ENCODE data around the gene SGCA. TPM values are rescaled to one million over a fixed set of nuclear protein-coding genes. Genes with fewer than 3 reads are reported as not detected.

The SGCA gene
- total RNA-seq, 1 donor from 2014 or later = 0.48 TPM

DNA sequence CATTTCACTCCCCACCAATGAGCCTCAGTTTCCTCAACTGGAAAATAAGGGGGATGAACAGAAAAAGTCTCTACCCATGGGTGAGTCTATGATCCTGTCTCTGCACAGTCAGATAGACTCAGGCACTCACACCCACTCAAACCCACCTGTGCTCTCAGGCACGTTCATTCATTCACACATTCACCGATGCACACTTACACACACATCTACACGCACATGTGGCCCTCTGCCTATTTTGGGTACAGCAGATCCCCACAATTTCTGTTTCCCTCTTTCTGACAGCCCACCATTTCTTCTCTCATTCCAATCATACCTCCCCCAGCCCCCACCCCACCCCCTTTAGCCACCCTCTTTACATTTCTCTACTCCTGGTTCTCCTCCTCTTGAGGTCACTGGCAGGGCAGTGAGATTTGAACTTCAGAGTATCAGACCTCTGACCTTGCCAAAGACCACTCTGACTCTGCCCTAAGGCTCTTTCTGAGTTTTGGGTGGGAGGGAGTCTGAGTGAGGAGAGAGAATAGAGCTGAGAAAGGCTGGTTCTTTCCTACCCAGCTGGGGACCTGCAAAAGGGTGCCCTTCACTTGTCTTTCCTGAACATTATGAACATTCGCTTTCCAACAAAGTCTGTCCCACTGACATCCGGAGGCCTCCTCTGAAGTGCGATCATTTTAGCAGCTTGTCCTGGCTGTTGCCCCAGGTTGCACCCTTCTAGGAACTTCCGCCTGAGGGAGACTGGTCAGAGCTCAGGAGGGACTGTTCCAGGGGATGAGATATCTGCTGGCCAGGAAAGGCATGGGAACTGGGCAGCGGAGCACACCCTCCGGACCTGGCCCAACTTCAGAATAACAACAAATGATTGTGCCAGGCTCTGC, 45.7 kb downstream of the SGCA start:
- intact Hi-C loops (cut with micrococcal nuclease) = no loop called here
- Mint-ChIP-seq H3K4me1 (ENCODE audit: low read depth) (peaks cover 11% of the 10 kb centered on the region), H3K27me3 (ENCODE audit: low read depth) (peaks cover 40% of the 10 kb centered on the region), H3K36me3 (ENCODE audit: low read depth) (no peaks in the 10 kb centered on the region), H3K27ac (no peak overlapping the region), H3K4me3 (ENCODE audit: low read depth) (no peak overlapping the region), H3K9me3 (no peaks in the 10 kb centered on the region)
- no peak for DNase-seq (ENCODE audit: low spot score)

DNA sequence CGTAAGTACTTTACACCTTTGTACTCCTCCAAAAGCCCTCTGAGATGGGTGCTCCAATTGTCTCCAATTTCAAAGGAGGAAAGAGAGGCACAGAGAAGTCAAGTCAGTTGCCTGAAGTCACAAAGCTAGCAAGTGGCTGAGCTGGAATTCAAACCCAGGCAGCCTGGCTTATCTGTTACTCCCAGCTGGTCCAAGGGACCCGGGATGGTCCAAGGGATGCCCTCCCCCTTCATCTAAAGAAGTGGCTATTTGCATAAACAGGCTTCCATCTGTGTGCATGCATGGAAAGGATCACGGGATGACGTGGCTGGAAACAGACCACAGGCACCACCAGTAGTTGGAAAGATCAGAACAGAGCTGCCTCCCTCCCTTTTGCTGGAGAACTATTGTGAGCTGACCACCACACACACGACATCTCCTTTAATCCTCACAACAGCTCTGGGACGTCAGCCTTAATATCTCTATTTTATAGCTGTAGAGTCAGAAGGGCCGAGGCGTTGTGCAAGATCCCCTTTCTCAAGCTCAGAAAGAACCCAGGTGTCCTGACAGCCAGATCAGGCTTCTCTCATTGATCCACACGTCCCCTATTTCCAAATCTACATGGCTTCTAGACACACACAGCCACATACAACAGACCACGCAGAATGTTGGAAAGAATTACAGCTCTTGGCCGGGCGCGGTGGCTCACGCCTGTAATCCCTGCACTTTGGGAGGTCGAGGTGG, 46.5 kb downstream of the SGCA start:
- Mint-ChIP-seq H3K9me3 (no peaks in the 10 kb centered on the region), H3K27ac (no peak overlapping the region), H3K36me3 (ENCODE audit: low read depth) (no peaks in the 10 kb centered on the region), H3K27me3 (ENCODE audit: low read depth) (peaks cover 39% of the 10 kb centered on the region), H3K4me3 (ENCODE audit: low read depth) (no peak overlapping the region), H3K4me1 (ENCODE audit: low read depth) (peaks cover 10% of the 10 kb centered on the region)
- intact Hi-C loops (cut with micrococcal nuclease) = no loop called here
- no peak for DNase-seq (ENCODE audit: low spot score)

DNA sequence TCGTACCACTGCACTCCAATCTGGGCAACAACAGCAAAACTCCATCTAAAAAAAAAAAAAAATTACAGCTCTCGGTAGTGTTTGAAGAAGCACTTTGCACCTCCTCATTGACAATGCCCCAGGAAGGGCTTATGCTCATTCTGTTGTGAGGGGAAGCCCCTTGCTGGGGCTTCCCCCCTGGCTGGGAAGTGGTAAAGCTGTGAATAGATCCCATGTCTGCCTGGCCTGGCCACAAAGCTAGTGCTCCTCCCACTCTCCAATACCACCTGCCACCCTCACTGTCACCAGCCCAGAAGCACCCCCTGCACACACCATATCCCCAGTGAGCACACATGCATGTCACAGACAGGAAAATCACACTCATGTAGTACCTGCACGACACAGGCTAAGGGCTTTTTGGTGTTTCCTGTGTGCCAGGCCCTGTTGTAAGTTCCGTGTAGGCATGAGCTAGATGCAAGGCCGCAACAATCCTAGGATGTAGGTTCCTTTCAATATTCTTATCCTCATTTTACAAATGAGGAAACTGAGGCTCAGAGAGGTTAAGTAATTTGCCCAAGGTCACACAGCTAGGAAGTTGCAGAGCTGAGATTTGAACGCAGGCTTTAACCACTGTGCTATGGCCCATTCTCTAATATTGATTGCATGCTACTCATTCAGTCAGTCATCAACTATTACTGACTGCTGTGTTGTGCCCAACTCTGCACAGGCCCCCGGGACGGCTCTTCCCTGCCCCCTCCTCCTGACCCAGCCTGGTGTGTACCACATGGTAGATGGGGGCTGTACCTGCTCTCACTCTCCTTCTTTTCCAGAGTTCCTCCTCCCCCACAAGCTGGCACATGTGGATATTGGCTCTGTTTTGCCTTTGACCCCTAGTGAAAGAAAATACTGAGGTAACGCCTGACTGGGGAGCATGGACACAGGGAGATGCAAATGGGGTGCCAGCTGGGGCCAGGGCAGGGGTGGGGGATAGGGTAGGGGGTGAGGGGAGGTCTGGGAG, 47.5 kb downstream of the SGCA start:
- no peaks in the 10 kb centered on the region for H3K9me3 Mint-ChIP-seq
- intact Hi-C loops (cut with micrococcal nuclease) = no loop called here
- H3K36me3 Mint-ChIP-seq (ENCODE audit: low read depth) = no peaks in the 10 kb centered on the region
- no peak overlapping the region for H3K27ac Mint-ChIP-seq
- DNase-seq (ENCODE audit: low spot score) = no peak
- H3K4me1 Mint-ChIP-seq (ENCODE audit: low read depth) = peaks cover 10% of the 10 kb centered on the region
- no peak overlapping the region for H3K4me3 Mint-ChIP-seq (ENCODE audit: low read depth)
- H3K27me3 Mint-ChIP-seq (ENCODE audit: low read depth) = peaks cover 34% of the 10 kb centered on the region

DNA sequence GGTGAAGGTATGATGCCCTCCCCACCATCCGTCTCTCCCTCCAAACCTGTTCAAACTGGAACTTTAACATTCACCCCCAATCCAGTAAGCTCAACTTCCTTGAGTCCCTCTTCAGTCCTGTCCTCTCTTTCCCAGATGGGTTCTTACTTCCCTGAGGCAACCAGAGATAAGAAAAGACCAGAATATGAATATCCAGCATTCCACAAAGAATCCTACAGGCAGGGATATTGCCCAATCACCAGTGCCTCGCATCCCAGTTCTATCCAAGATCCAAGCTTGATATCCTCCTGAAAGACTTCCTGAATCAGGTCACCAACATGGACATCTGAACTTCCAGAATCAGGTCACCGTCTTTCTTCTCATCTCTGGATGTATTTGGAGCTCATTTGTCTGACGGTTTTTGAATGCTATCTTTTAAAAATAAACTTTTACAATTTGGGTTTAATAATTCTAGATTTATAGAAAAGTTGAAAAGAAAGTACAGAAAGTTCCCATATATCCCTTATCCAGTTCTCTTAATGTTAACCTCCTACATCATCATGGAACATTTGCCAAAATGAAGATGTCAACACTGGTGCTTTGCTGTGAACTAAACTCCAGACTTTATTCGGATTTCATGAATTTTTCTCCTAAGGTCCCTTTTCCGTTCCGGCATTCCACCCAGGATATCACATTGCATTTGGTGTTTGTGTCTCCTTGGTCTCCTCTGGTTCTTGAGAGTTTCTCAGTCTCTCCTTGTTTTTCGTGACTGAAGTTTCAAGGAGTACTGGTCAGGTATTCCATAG, 49.4 kb downstream of the SGCA start:
- no peak overlapping the region for H3K27ac Mint-ChIP-seq
- intact Hi-C loops (cut with micrococcal nuclease) = no loop called here
- H3K27me3 Mint-ChIP-seq (ENCODE audit: low read depth) = peaks cover 32% of the 10 kb centered on the region
- no peak for DNase-seq (ENCODE audit: low spot score)
- H3K4me1 Mint-ChIP-seq (ENCODE audit: low read depth) = peaks cover 14% of the 10 kb centered on the region
- no peaks in the 10 kb centered on the region for H3K36me3 Mint-ChIP-seq (ENCODE audit: low read depth)
- no peaks in the 10 kb centered on the region for H3K9me3 Mint-ChIP-seq
- no peak overlapping the region for H3K4me3 Mint-ChIP-seq (ENCODE audit: low read depth)

DNA sequence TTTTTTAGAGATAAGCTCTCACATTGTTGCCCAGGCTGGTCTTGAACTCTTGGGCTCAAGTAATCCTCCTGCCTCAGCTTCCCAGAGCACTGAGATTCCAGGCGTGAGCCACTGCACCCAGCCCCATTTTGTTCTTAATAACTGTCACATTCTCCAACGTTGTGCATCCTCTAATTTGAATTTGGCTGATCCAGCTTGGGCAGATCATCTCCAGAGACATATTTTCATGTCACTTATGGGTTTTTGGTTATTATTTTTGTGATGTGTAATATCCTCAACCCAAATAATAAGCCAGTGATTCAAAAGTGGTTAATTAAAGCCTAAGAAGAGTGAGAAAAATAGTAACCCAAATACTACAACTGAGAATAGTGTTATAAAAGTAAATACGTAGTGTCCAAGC, 51.8 kb downstream of the SGCA start:
- Mint-ChIP-seq H3K4me1 (ENCODE audit: low read depth) (peaks cover 20% of the 10 kb centered on the region), H3K36me3 (ENCODE audit: low read depth) (no peaks in the 10 kb centered on the region), H3K4me3 (ENCODE audit: low read depth) (no peak overlapping the region), H3K27ac (no peak overlapping the region), H3K9me3 (no peaks in the 10 kb centered on the region), H3K27me3 (ENCODE audit: low read depth) (peaks cover 24% of the 10 kb centered on the region)
- intact Hi-C loops (cut with micrococcal nuclease) = no loop called here
- no peak for DNase-seq (ENCODE audit: low spot score)

DNA sequence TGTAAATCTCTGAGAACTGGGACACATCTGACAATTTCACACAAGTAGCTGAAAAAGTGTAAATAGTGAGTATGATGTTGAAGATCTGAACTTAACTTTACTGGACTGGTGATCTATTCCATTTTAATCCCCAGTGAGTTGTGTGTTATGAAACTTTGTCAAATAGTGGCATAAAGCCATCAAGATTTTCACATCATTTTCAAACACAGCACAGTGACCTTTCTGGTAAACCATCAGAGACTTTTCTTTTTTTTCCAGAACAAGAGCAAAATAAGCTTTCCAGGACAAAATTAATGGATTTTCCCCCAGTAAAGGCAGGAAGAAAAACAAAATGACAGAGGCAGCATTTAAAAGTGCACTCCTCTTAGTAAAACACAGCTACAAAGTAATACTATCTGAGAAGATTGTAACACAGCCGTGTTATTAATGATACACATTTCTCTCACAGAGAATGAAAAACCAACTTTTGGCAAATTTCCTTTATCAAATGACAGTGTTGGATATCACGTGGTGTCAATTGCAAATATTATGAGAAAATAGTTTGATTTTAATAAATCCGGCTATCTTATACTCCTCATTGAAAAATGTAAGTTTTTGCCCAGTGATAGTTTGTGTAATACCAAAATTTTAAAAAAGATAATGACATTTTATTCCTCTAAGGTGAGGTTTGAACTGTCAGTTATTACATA, 52.4 kb downstream of the SGCA start:
- H3K9me3 Mint-ChIP-seq = no peaks in the 10 kb centered on the region
- peaks cover 22% of the 10 kb centered on the region for H3K27me3 Mint-ChIP-seq (ENCODE audit: low read depth)
- no peak overlapping the region for H3K27ac Mint-ChIP-seq
- H3K36me3 Mint-ChIP-seq (ENCODE audit: low read depth) = no peaks in the 10 kb centered on the region
- no peak for DNase-seq (ENCODE audit: low spot score)
- no peak overlapping the region for H3K4me3 Mint-ChIP-seq (ENCODE audit: low read depth)
- peaks cover 16% of the 10 kb centered on the region for H3K4me1 Mint-ChIP-seq (ENCODE audit: low read depth)
- intact Hi-C loops (cut with micrococcal nuclease) = no loop called here

DNA sequence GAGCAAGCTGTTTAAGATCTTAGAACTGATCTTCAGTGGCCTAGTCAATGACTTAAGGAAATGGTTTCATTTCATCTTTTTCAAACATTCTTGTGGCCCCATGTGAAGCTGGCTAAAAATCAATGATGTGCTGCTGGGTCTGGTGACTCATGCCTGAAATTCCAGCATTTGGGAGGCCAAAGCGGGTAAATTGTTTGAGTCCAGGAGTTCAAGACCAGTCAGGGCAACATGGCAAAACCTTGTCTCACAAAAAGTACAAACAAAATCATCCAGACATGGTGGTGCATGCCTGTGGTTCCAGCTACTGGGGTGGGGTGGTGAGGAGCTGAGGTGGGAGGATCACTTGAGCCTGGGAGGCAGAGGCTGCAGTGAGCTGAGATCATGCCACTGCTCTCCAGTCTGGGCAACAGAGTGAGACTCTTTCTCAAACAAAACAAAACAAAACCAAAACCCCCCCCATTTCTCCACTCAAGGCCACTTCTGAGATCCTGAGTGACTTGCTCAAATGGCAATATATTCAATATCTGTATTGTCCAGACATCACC, 53.0 kb downstream of the SGCA start:
- Mint-ChIP-seq H3K27me3 (ENCODE audit: low read depth) (peaks cover 23% of the 10 kb centered on the region), H3K4me1 (ENCODE audit: low read depth) (peaks cover 15% of the 10 kb centered on the region), H3K36me3 (ENCODE audit: low read depth) (no peaks in the 10 kb centered on the region), H3K9me3 (no peaks in the 10 kb centered on the region), H3K27ac (no peak overlapping the region), H3K4me3 (ENCODE audit: low read depth) (no peak overlapping the region)
- intact Hi-C loops (cut with micrococcal nuclease) = no loop called here
- no peak for DNase-seq (ENCODE audit: low spot score)

DNA sequence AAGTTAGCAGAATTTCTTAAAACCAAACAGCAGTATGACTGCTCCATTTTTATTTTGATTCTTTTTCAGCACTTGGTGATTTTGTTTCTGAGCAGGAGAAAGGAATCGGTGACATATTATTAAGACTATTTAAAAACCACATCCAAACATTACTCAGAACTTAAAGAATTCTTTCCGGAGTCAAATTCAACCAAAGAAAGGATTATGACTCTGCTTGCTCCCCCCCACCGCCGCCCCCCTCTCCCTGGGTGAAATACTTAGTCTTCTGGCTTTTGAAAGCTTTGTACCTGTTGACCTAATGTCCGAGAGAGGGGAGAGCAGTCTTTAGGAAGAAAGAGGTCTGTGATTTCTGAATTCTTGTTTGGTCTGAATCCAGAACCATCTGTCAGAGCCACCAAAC, 53.5 kb downstream of the SGCA start:
- Mint-ChIP-seq H3K27me3 (ENCODE audit: low read depth) (peaks cover 21% of the 10 kb centered on the region), H3K4me3 (ENCODE audit: low read depth) (no peak overlapping the region), H3K27ac (no peak overlapping the region), H3K4me1 (ENCODE audit: low read depth) (peaks cover 15% of the 10 kb centered on the region), H3K9me3 (peaks cover 1% of the 10 kb centered on the region), H3K36me3 (ENCODE audit: low read depth) (no peaks in the 10 kb centered on the region)
- intact Hi-C loops (cut with micrococcal nuclease) = no loop called here
- DNase-seq (ENCODE audit: low spot score) = no peak

DNA sequence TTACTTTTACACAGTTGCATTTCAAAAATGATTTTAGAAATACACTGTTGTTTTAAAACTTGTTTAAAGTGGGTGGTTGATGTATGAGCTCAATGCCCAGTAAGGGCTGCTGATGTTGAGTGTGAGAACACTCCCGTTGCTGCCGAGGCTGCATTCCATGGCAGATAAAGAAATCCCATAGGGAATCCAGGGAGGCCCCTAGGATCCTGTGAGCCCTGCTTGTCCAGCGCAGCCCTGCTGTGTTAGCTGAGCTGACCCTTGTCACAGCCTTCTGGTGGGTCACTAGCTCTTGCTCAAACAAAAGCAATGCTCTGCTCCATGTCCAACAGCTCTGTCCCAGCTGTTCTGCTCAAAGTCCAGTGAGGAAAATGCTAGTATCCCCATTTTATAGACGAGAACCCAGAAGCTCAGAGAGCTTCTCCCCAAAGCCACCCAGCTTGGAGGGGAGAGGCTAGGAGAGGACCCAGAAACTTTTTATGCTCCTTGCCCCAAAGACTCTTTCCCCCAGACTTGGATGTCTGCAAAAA, 54.2 kb downstream of the SGCA start:
- intact Hi-C loops (cut with micrococcal nuclease) = no loop called here

DNA sequence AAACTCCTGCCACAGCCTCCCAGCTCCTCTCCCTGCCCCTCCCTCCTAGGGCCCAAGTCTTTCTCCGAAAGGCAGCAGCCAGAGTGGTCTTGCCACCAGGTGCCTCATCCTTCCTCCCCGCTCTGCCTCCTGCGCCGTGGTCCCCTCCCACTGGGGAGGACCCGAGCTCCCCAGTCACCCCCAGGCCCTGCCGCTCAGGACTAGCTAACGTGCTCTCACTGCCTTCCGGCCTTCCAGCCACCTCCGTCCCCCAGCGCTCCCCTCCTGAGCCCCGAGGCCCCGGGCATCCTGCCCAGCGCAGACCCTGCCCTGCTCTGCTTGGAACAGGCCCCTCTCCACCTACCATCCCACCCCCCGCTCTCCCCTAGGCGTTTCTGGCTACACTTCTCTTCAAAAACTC, 55.0 kb downstream of the SGCA start:
- Mint-ChIP-seq H3K27me3 (ENCODE audit: low read depth) (peaks cover 12% of the 10 kb centered on the region), H3K4me3 (ENCODE audit: low read depth) (no peak overlapping the region), H3K27ac (no peak overlapping the region), H3K4me1 (ENCODE audit: low read depth) (peaks cover 17% of the 10 kb centered on the region), H3K9me3 (peaks cover 16% of the 10 kb centered on the region), H3K36me3 (ENCODE audit: low read depth) (peaks cover 7% of the 10 kb centered on the region)
- intact Hi-C loops (cut with micrococcal nuclease) = no loop called here
- no peak for DNase-seq (ENCODE audit: low spot score)

More for the DNA sequence above, 54.2 kb downstream of the SGCA start:
- Mint-ChIP-seq H3K4me3 (ENCODE audit: low read depth) (no peak overlapping the region), H3K9me3 (peaks cover 8% of the 10 kb centered on the region), H3K36me3 (ENCODE audit: low read depth) (peaks cover 6% of the 10 kb centered on the region), H3K4me1 (ENCODE audit: low read depth) (peaks cover 17% of the 10 kb centered on the region), H3K27ac (no peak overlapping the region), H3K27me3 (ENCODE audit: low read depth) (peaks cover 17% of the 10 kb centered on the region)
- no peak for DNase-seq (ENCODE audit: low spot score)

DNA sequence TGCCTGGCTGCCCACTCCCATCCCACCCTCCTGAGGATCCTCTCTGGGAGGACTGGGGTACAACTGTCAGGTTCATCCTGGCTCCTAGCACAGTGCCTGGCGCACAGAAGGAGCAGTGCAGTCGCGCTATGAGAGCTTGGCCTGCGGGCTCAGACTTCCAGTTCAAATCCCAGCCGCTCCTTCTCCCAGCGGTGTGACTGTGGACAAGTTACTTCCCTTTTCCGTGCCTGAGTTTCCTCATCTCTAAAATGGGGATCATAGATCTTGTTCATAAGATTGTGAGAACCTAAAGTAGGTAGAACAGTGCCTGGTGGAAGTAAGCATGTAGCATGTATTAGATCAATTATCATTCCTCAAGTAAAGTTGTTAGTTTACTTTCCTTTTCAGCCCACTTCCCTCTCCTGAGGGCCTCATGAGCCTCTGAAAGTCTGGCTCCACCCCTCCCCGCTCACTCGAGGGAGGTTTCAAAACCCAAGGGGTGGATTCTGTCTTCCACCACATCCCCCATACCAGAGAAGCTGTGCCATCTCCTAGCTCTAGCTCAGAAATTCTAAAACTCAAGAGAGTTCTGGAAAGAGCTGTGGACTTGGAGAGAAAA, 55.6 kb downstream of the SGCA start:
- H3K27ac Mint-ChIP-seq = peak overlapping the region; percentile 64

More for the DNA sequence above, 55.6 kb downstream of the SGCA start:
- intact Hi-C loops (cut with micrococcal nuclease) = no loop called here
- peak; percentile 42 for DNase-seq (ENCODE audit: low spot score)
- peaks cover 17% of the 10 kb centered on the region for H3K4me1 Mint-ChIP-seq (ENCODE audit: low read depth)
- peaks cover 7% of the 10 kb centered on the region for H3K36me3 Mint-ChIP-seq (ENCODE audit: low read depth)
- peaks cover 19% of the 10 kb centered on the region for H3K9me3 Mint-ChIP-seq
- peaks cover 12% of the 10 kb centered on the region for H3K27me3 Mint-ChIP-seq (ENCODE audit: low read depth)
- H3K4me3 Mint-ChIP-seq (ENCODE audit: low read depth) = no peak overlapping the region
